H1 (cell line): ENCODE measurements around the gene DCAF4. TPM values are rescaled to one million over a fixed set of nuclear protein-coding genes. Genes with fewer than 3 reads are reported as not detected.

ENCODE experiments used
- CTCF ChIA-PET: fragments of 300-600 bp; sonication (Branson Sonifier 250); formaldehyde crosslinking; loops from one replicate; lab custom pipeline; 2021; ENCODE audit not compliant: partially characterized antibody; lab: Charles Lee
- POLR2A ChIA-PET: fragments of 300-600 bp; sonication (Branson Sonifier 250); formaldehyde crosslinking; loops from one replicate; lab custom pipeline; 2021; ENCODE audit warnings: inconsistent platforms; ENCODE audit not compliant: partially characterized antibody; lab: Charles Lee
- DNase-seq, 2 experiments: peaks; one replicate each; pipeline versions ENCODE4 v3.0.0 to v3.0.0-alpha.2; 2010 to 2022; ENCODE audit warnings: low spot score in 2 of 2, low read depth in 1 of 2, mixed read lengths in 1 of 2
- FAIRE-seq: peaks from 2 replicates; lab custom pipeline; 2011; peaks lifted over from hg19 to GRCh38; lab: Jason Lieb, UNC
- H2AFZ ChIP-seq: 2 replicates; pipeline ENCODE4 v1.8.1; 2012; ENCODE audit warnings: low read length, inconsistent platforms
- H2AK5ac ChIP-seq: 2 replicates; pipeline ENCODE4 v1.6.1; 2013; ENCODE audit warnings: low read depth, low read length
- H2BK120ac ChIP-seq: replicated peaks from 2 replicates; pipeline ENCODE3; 2013; ENCODE audit warnings: low read depth, low read length, inconsistent platforms
- H2BK12ac ChIP-seq: 2 replicates; pipeline ENCODE4 v1.6.1; 2013; ENCODE audit warnings: low read depth, low read length
- H2BK15ac ChIP-seq: 2 replicates; pipeline ENCODE4 v1.6.1; 2013; ENCODE audit warnings: low read length
- H2BK20ac ChIP-seq: 2 replicates; pipeline ENCODE4 v1.6.1; 2013; ENCODE audit warnings: low read length
- H2BK5ac ChIP-seq: 2 replicates; pipeline ENCODE4 v1.6.1; 2013; ENCODE audit warnings: low read depth, low read length
- H3K14ac ChIP-seq: 2 replicates; pipeline ENCODE4 v1.6.1; 2013; ENCODE audit warnings: inconsistent platforms; ENCODE audit not compliant: insufficient read length
- H3K18ac ChIP-seq: 2 replicates; pipeline ENCODE4 v1.6.1; 2013; ENCODE audit warnings: low read length; ENCODE audit errors: extremely low read depth
- H3K23ac ChIP-seq: 2 replicates; pipeline ENCODE4 v1.6.1; 2013; ENCODE audit warnings: inconsistent platforms; ENCODE audit not compliant: insufficient read length
- H3K23me2 ChIP-seq: 2 replicates; pipeline ENCODE4 v1.6.1; 2013; ENCODE audit warnings: low read depth, low read length
- H3K27ac ChIP-seq: 2 replicates; pipeline ENCODE4 v1.6.1; 2011; ENCODE audit warnings: low read depth, low read length, inconsistent platforms
- H3K27me3 ChIP-seq, 4 experiments: replicated peaks in 1 of 4; 1 replicate in 1 of 4; 2 replicates in 3 of 4; pipeline versions ENCODE4 v1.6.1 to v1.8.1; 2011 to 2013; ENCODE audit warnings: low read length in 3 of 4, mild to moderate bottlenecking in 3 of 4, inconsistent platforms in 2 of 4, mixed read lengths in 2 of 4, moderate library complexity in 1 of 4; ENCODE audit not compliant: control insufficient read depth in 3 of 4, insufficient read depth in 3 of 4; ENCODE audit errors: extremely low read depth in 1 of 4
- H3K36me3 ChIP-seq, 4 experiments: 2 replicates each; pipeline versions ENCODE4 v1.6.1 to v1.8.1; 2011 to 2013; ENCODE audit warnings: mild to moderate bottlenecking in 4 of 4, low read length in 3 of 4, moderate library complexity in 2 of 4, control low read depth in 1 of 4, inconsistent platforms in 1 of 4; ENCODE audit not compliant: insufficient read depth in 4 of 4, control insufficient read depth in 2 of 4
- H3K4ac ChIP-seq: replicated peaks from 2 replicates; pipeline ENCODE3; 2013; ENCODE audit warnings: low read length, low read depth, mixed read lengths, inconsistent platforms; ENCODE audit not compliant: insufficient read length
- H3K4me1 ChIP-seq, 4 experiments: replicated peaks in 1 of 4; 1 replicate in 1 of 4; 2 replicates in 3 of 4; pipeline versions ENCODE4 v1.6.1 to v1.8.1; 2011 to 2013; ENCODE audit warnings: low read length in 3 of 4, inconsistent platforms in 2 of 4, mixed read lengths in 1 of 4; ENCODE audit not compliant: insufficient read depth in 4 of 4, control insufficient read depth in 3 of 4
- H3K4me2 ChIP-seq, 2 experiments: 2 replicates each; pipeline versions ENCODE4 v1.6.1 to v1.8.1; 2011 to 2013; ENCODE audit warnings: low read depth in 2 of 2, low read length in 2 of 2, control low read depth in 1 of 2, inconsistent platforms in 1 of 2, mild to moderate bottlenecking in 1 of 2; ENCODE audit not compliant: insufficient read depth in 1 of 2
- H3K4me3 ChIP-seq, 4 experiments: fragments of 200-600, 300-600 bp in 1 of 4; sonication (generic), shearing (Covaris generic), sonication (Bioruptor Twin) in 1 of 4; 2 replicates each; pipeline versions ENCODE4 v1.5.1 to v1.8.1; 2011 to 2016; ENCODE audit warnings: low read length in 4 of 4, low read depth in 3 of 4, control low read depth in 2 of 4, inconsistent platforms in 2 of 4, mild to moderate bottlenecking in 2 of 4, mixed read lengths in 1 of 4, moderate library complexity in 1 of 4; ENCODE audit not compliant: insufficient read depth in 2 of 4; ENCODE audit errors: extremely low read depth in 1 of 4
- H3K56ac ChIP-seq: replicated peaks from 2 replicates; pipeline ENCODE3; 2013; ENCODE audit warnings: low read depth, mild to moderate bottlenecking, mixed read lengths, low read length, inconsistent platforms; ENCODE audit not compliant: insufficient read length
- H3K79me1 ChIP-seq: 2 replicates; pipeline ENCODE4 v1.6.1; 2013; ENCODE audit warnings: low read depth, low read length, control low read depth
- H3K79me2 ChIP-seq, 2 experiments: 2 replicates each; pipeline versions ENCODE4 v1.6.1 to v1.8.1; 2012 to 2013; ENCODE audit warnings: low read length in 2 of 2, mild to moderate bottlenecking in 2 of 2, inconsistent platforms in 1 of 2; ENCODE audit not compliant: insufficient read depth in 2 of 2, control insufficient read depth in 1 of 2
- H3K9ac ChIP-seq, 4 experiments: replicated peaks in 1 of 4; 1 replicate in 1 of 4; 2 replicates in 3 of 4; pipeline versions ENCODE4 v1.6.1 to v1.8.1; 2011 to 2013; ENCODE audit warnings: low read depth in 3 of 4, low read length in 3 of 4, control low read depth in 2 of 4, mild to moderate bottlenecking in 2 of 4, moderate library complexity in 2 of 4, inconsistent platforms in 1 of 4; ENCODE audit errors: extremely low read depth in 1 of 4
- H3K9me3 ChIP-seq, 2 experiments: 2 replicates each; pipeline versions ENCODE4 v1.6.1 to v1.8.1; 2012 to 2013; ENCODE audit warnings: mild to moderate bottlenecking in 2 of 2, moderate library complexity in 2 of 2, control low read depth in 1 of 2, inconsistent platforms in 1 of 2, low read depth in 1 of 2, low read length in 1 of 2, mixed read lengths in 1 of 2; ENCODE audit not compliant: insufficient read depth in 2 of 2
- H4K20me1 ChIP-seq, 2 experiments: replicated peaks in 1 of 2; 2 replicates each; pipeline versions ENCODE3 to v1.8.1; 2011 to 2013; ENCODE audit warnings: inconsistent platforms in 2 of 2, low read length in 2 of 2, mild to moderate bottlenecking in 1 of 2; ENCODE audit not compliant: insufficient read depth in 2 of 2, control insufficient read depth in 1 of 2
- H4K5ac ChIP-seq: 2 replicates; pipeline ENCODE4 v1.6.1; 2013; ENCODE audit warnings: low read length, low read depth, mixed read lengths, inconsistent platforms; ENCODE audit not compliant: insufficient read length
- H4K8ac ChIP-seq: 2 replicates; pipeline ENCODE4 v1.8.0; 2013; ENCODE audit warnings: mild to moderate bottlenecking, moderate library complexity, low read length, inconsistent platforms; ENCODE audit not compliant: insufficient read depth; ENCODE audit errors: extremely low read depth
- H4K91ac ChIP-seq: replicated peaks from 2 replicates; pipeline ENCODE3; 2013; ENCODE audit warnings: low read length, mixed read lengths, inconsistent platforms; ENCODE audit not compliant: insufficient read length
- ATF2 ChIP-seq: IDR thresholded peaks from 2 replicates; pipeline ENCODE4 v1.6.1; 2012; ENCODE audit warnings: low read length, inconsistent platforms
- BACH1 ChIP-seq: IDR thresholded peaks from 2 replicates; pipeline ENCODE4 v1.6.1; 2012; ENCODE audit warnings: low read length, improper control_type of control experiment
- CHD1 ChIP-seq: IDR thresholded peaks from 2 replicates; pipeline ENCODE4 v1.6.1; 2012; ENCODE audit warnings: low read depth, low read length, improper control_type of control experiment
- CTBP2 ChIP-seq: IDR thresholded peaks from 2 replicates; pipeline ENCODE4 v1.7.0; 2011; ENCODE audit warnings: borderline replicate concordance, mild to moderate bottlenecking, moderate library complexity, mixed read lengths, low read length; ENCODE audit not compliant: insufficient read depth, insufficient read length
- EZH2 ChIP-seq: fragments of 200-600 bp; sonication (generic); IDR thresholded peaks from 2 replicates; pipeline ENCODE4 v1.7.1; 2012; ENCODE audit warnings: low read depth, mild to moderate bottlenecking, moderate library complexity, low read length, inconsistent platforms; ENCODE audit not compliant: severe bottlenecking
- GTF2F1 ChIP-seq: IDR thresholded peaks from 2 replicates; pipeline ENCODE4 v1.6.1; 2012; ENCODE audit warnings: low read depth, low read length, improper control_type of control experiment, borderline replicate concordance
- RAD21 ChIP-seq, 2 experiments: IDR thresholded peaks in 1 of 2; conservative IDR thresholded peaks in 1 of 2; 2 replicates each; pipeline ENCODE4 v1.6.1; 2011; ENCODE audit warnings: low read depth in 2 of 2, low read length in 2 of 2, improper control_type of control experiment in 1 of 2, inconsistent platforms in 1 of 2, mild to moderate bottlenecking in 1 of 2, moderate library complexity in 1 of 2
- SAP30 ChIP-seq: fragments of 300-600 bp; sonication (generic); IDR thresholded peaks from 2 replicates; pipeline ENCODE4 v1.7.1; 2012; ENCODE audit warnings: low read length, moderate library complexity, mild to moderate bottlenecking, inconsistent platforms; ENCODE audit not compliant: insufficient read depth, insufficient replicate concordance
- SP4 ChIP-seq: IDR thresholded peaks from 2 replicates; pipeline ENCODE4 v1.6.1; 2012; ENCODE audit warnings: low read length, inconsistent platforms
- TAF1 ChIP-seq: IDR thresholded peaks from 2 replicates; pipeline ENCODE4 v1.6.1; 2011; ENCODE audit warnings: mild to moderate bottlenecking, low read depth, low read length
- TAF7 ChIP-seq: optimal IDR thresholded peaks from 2 replicates; pipeline ENCODE3; 2011; ENCODE audit warnings: low read depth, mild to moderate bottlenecking, inconsistent platforms, low read length, moderate library complexity, borderline replicate concordance
- WGBS, 2 experiments: shearing (Covaris generic) in 1 of 2; methylation state at CpG; one replicate each; pipeline versions ENCODE4 v1.1.6 to v1.1.7; 2013 to 2015; ENCODE audit warnings: low lambda C conversion rate in 2 of 2, mixed read lengths in 2 of 2, inconsistent platforms in 1 of 2, low coverage in 1 of 2, missing lambda C conversion rate in 1 of 2; ENCODE audit not compliant: insufficient replicate concordance in 2 of 2, insufficient coverage in 1 of 2, insufficient read length in 1 of 2; ENCODE audit errors: extremely low coverage in 1 of 2, missing lambda C conversion rate in 1 of 2; 5-methylcytosine and 5-hydroxymethylcytosine counted together
- polyA plus RNA-seq, 7 experiments: library from polyadenylated mRNA; depleted of rRNA in 3 of 7; stranded (reverse) in 5 of 7; unstranded in 2 of 7; fragments of >200 nt in 5 of 7; fragments of 200-250 nt in 2 of 7; gene quantifications; 1 replicate in 5 of 7; 2 replicates in 1 of 7; 4 replicates in 1 of 7; pipeline versions ENCODE4 v1.2.1 to v1.2.3, GENCODE V29; 2011 to 2013; ENCODE audit warnings: missing spikeins in 2 of 7, mixed read lengths in 2 of 7
- total RNA-seq: library from RNA; stranded (reverse); fragmentation: NEBNext Ultra II Directional; extraction: Animal tissue kit (Norgen Biotek cat#: 25700); gene quantifications from 2 replicates; pipeline ENCODE4 v1.2.1, GENCODE V29; 2021

Gene DCAF4
- total and polyA plus RNA-seq, 2 of the 8 experiments (the other 6 are each of a cell fraction or from before 2014, with no cell fraction given): 17.0 to 21.1 TPM

- Histone ChIP-seq H3K23me2 (no peaks in the 10 kb centered on the region), H3K4me3 (no peak overlapping the region), H4K8ac (no peak overlapping the region), H3K23ac (no peak overlapping the region), H3K9ac (no peak overlapping the region), H3K4me2 (no peak overlapping the region), H3K4ac (no peak overlapping the region), H3K79me2 (no peaks in the 10 kb centered on the region), H3K18ac (no peak overlapping the region), H3K9me3 (no peaks in the 10 kb centered on the region), H3K4me1 (no peaks in the 10 kb centered on the region), H3K27ac (no peak overlapping the region), H4K91ac (no peak overlapping the region), H3K27me3 (no peaks in the 10 kb centered on the region), H3K14ac (no peak overlapping the region), H4K5ac (no peak overlapping the region), H2BK120ac (no peak overlapping the region), H2BK20ac (no peak overlapping the region), H2BK5ac (no peak overlapping the region), H2AK5ac (no peak overlapping the region), H4K20me1 (peaks cover 0 to 1% of the 10 kb centered on the region in 2 experiments), H3K56ac (no peak overlapping the region), H3K36me3 (peaks cover 2 to 29% (median 7%) of the 10 kb centered on the region in 4 experiments; a peak in 4 of 8 replicates), H2BK15ac (no peak overlapping the region), H2AFZ (no peak overlapping the region), H3K79me1 (no peaks in the 10 kb centered on the region), H2BK12ac (no peak overlapping the region)
- CTCF ChIA-PET: interaction anchor here (1.3 to 3.6 kb wide), 3 partner anchors 9 to 18 kb away, joined by 4 to 23 read pairs (median 4); no protein-coding TSS in a partner anchor
- POLR2A ChIA-PET: interaction anchor here (0.9 kb wide), 1 partner anchor 8 kb away, joined by 4 read pairs; no protein-coding TSS in a partner anchor
- DNase-seq (no peak), FAIRE-seq (no peak)
- WGBS, 2 experiments: 94% methylated on average over 3 of the region's 3 CpGs; no CpG with 5 or more reads in 1 of the 2 experiments
- TF ChIP-seq CTBP2 (no peak), ATF2 (no peak), SP4 (no peak), RAD21 (IDR thresholded peaks at IDR 0.05 in 1 of 2, conservative IDR thresholded peaks at IDR 0.05 in 1 of 2; ENCODE audit: low read depth in 2 of 2, low read length in 2 of 2) (no peak), BACH1 (no peak), GTF2F1 (no peak), EZH2 (no peak), SAP30 (no peak), TAF7 (no peak), CHD1 (no peak), TAF1 (no peak)
Observed at GRCh38 chr14:72957213-72957612, 30.9 kb downstream of the DCAF4 start.
